Naive B cell (primary cell): ENCODE results near the gene TM7SF2. TPM values are rescaled to one million over a fixed set of nuclear protein-coding genes. Genes with fewer than 3 reads are reported as not detected.

Experiments
- ATAC-seq, 2 donors: fragments of 150-1000 bp; cut with Tn5 transposase; 2 replicates each; pipeline ENCODE4 v1.10.0; 2021; ENCODE audit warnings: low read depth in 2 of 2, mild to moderate bottlenecking in 2 of 2, moderate library complexity in 2 of 2
- DNase-seq: peaks from one replicate; pipeline ENCODE4 v3.0.0; 2022
- H3K27ac Mint-ChIP-seq, 6 donors: one replicate each; pipeline ENCODE4 v1.8.0; 2020 to 2022; ENCODE audit warnings: mild to moderate bottlenecking in 6 of 6, mixed read lengths in 6 of 6, moderate library complexity in 5 of 6, inconsistent platforms in 2 of 6
- H3K27me3 Mint-ChIP-seq, 3 donors: one replicate each; pipeline ENCODE4 v1.8.0; 2021 to 2022; ENCODE audit warnings: mixed read lengths in 3 of 3, mild to moderate bottlenecking in 1 of 3
- H3K36me3 Mint-ChIP-seq, 2 donors: one replicate each; pipeline ENCODE4 v1.8.0; 2020 to 2022; ENCODE audit warnings: mixed read lengths in 2 of 2, inconsistent platforms in 1 of 2, mild to moderate bottlenecking in 1 of 2
- H3K4me1 Mint-ChIP-seq, 3 donors: one replicate each; pipeline ENCODE4 v1.8.0; 2020 to 2022; ENCODE audit warnings: mixed read lengths in 3 of 3, inconsistent platforms in 1 of 3, mild to moderate bottlenecking in 1 of 3, moderate library complexity in 1 of 3
- H3K4me3 Mint-ChIP-seq, 8 donors: one replicate each; pipeline ENCODE4 v1.8.0; 2020 to 2022; ENCODE audit warnings: mild to moderate bottlenecking in 8 of 8, mixed read lengths in 8 of 8, moderate library complexity in 8 of 8, inconsistent platforms in 2 of 8
- H3K9me3 Mint-ChIP-seq, 7 donors: one replicate each; pipeline ENCODE4 v1.8.0; 2020 to 2022; ENCODE audit warnings: mixed read lengths in 7 of 7, mild to moderate bottlenecking in 5 of 7, inconsistent platforms in 2 of 7, moderate library complexity in 1 of 7
- polyA plus RNA-seq, 6 donors: library from polyadenylated mRNA; unstranded; fragments of 300-500 nt; fragmentation: Illumina TruSeq; gene quantifications; one replicate each; pipeline ENCODE4 v1.2.3, GENCODE V29; 2021; ENCODE audit warnings: low read depth in 6 of 6

Gene TM7SF2
- 10 to 100 TPM; 11.6 to 18.4 (median 15.0) TPM for polyA plus RNA-seq

GRCh38 chr11:65111744-65112545 lies at the start of gene TM7SF2:
TM7SF2 (plus strand) TSS chr11:65111872; CDS start chr11:65112016, 144 bp downstream.
- Mint-ChIP-seq H3K4me1 (peaks cover 30 to 53% (median 32%) of the 10 kb centered on the region in 3 donors), H3K9me3 (no peaks in the 10 kb centered on the region), H3K36me3 (no peaks in the 10 kb centered on the region), H3K4me3 (peak within 1 kb of the TSS; percentile 90 to 100 (median 94)), H3K27ac (peak within 1 kb of the TSS; percentile 86 to 99 (median 90)), H3K27me3 (no peaks in the 10 kb centered on the region)
- DNase-seq (peak; percentile 93), ATAC-seq (peak; percentile 68 to 73)

DNA sequence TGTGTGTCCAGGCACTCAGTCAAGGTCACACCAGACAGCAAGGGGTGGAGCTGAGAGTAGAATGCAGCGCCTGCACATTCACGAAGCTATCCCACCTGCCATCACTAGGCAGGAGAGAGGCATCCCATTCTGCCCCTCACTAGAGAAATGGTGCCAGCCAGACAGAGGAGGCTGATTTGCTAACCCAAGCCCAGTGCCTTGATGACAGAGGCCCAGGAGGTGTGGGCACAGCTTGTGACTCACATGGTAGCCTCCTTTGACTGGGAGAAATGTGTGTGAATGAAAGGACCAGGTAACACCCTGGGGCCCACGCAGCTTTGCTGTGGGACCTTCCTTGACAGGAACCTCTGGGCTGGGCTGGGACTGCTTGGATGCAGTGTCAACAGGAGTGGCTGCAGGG lies 48.1 kb upstream of the TM7SF2 start:
- Mint-ChIP-seq H3K36me3 (no peaks in the 10 kb centered on the region), H3K9me3 (no peaks in the 10 kb centered on the region)
- no peak for ATAC-seq

DNA sequence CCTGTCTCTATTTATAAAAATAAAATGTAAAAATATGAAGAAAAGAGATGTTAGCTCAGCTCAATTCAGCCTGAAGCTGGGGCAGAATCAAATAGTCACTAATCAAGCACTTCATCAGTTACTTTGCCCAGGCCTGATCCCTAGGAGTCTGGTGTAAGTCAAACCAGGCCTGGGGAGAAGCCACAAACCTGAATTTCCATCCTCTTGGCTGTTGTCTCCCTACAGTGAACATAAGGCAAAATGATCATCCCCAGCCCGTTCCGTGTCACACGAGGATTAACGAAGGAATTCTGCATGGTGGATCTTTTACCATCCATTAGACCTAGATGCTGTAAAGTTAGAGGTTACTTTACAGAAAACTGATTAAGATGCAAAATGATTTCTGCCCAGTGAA lies 46.8 kb upstream of the TM7SF2 start:
- no peak for DNase-seq
- Mint-ChIP-seq H3K27me3 (peaks cover 0 to 6% (median 0%) of the 10 kb centered on the region in 3 donors), H3K27ac (no peak overlapping the region), H3K4me1 (peaks cover 5 to 21% (median 6%) of the 10 kb centered on the region in 3 donors), H3K9me3 (no peaks in the 10 kb centered on the region), H3K36me3 (no peaks in the 10 kb centered on the region), H3K4me3 (no peak overlapping the region)
- no peak for ATAC-seq

More for the DNA sequence above, 48.1 kb upstream of the TM7SF2 start:
- peaks cover 5 to 19% (median 6%) of the 10 kb centered on the region in 3 donors for H3K4me1 Mint-ChIP-seq
- H3K27ac Mint-ChIP-seq: no peak overlapping the region
- no peak for DNase-seq
- H3K4me3 Mint-ChIP-seq: no peak overlapping the region
- H3K27me3 Mint-ChIP-seq: peaks cover 0 to 12% (median 0%) of the 10 kb centered on the region in 3 donors

- Mint-ChIP-seq H3K4me3 (no peak overlapping the region), H3K27ac (no peak overlapping the region), H3K27me3 (peaks cover 0 to 6% (median 0%) of the 10 kb centered on the region in 3 donors), H3K9me3 (no peaks in the 10 kb centered on the region), H3K36me3 (no peaks in the 10 kb centered on the region), H3K4me1 (peaks cover 5 to 18% (median 6%) of the 10 kb centered on the region in 3 donors)
- DNase-seq (no peak), ATAC-seq (no peak)
These were observed 45.8 kb upstream of the TM7SF2 start for GRCh38 chr11:65065851-65066250.

DNA sequence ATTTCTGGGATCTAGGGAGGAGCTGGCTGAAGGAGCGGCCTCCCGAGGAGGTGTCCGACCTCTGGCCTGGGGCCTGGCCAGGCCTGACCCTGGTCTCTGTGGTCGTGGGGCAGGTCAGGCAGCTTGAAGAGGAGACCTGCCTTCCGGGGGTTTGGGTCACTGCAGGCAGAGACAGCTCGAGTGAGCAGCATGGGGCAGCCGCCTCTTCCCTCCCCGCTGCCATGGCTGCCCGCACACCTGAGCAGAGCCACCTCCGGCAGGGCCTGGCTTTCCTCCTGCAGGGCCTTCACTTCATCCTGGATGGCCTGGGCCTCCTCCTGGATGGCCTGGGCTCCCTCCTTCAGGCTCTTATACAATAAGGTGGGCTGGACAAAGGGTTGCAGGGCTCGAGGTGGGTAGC lies 45.4 kb upstream of the TM7SF2 start:
- Mint-ChIP-seq H3K27ac (no peak overlapping the region), H3K4me1 (peaks cover 5 to 13% (median 6%) of the 10 kb centered on the region in 3 donors), H3K27me3 (peaks cover 0 to 6% (median 0%) of the 10 kb centered on the region in 3 donors), H3K9me3 (no peaks in the 10 kb centered on the region), H3K36me3 (no peaks in the 10 kb centered on the region), H3K4me3 (no peak overlapping the region)
- no peak for DNase-seq
- ATAC-seq: no peak

DNA sequence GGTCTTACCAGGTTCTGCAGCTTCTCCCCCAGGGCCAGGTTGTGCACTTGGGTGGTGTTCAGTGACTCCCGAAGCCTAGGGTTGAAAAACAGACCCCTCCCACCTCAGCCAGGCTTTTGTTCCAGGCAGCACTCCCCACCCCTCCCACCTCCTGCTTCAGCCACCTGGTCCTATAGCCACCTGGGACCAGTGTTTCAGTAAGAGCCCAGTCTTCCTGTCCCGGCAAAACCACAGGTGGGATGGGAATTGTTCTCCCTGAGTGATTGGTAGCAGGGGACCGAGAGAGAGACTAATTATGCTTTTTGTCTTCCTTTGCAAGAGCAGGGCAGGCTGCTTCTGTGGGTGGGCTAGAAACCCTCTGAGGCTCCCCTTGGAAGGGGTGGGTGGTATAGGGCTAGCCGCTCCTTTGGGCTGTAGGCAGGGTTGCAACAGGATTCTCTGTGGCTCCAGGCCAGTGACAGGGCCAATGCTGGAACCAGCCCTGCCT lies 44.8 kb upstream of the TM7SF2 start:
- Mint-ChIP-seq H3K27me3 (peaks cover 0 to 6% (median 0%) of the 10 kb centered on the region in 3 donors), H3K27ac (no peak overlapping the region)
- DNase-seq: no peak

DNA sequence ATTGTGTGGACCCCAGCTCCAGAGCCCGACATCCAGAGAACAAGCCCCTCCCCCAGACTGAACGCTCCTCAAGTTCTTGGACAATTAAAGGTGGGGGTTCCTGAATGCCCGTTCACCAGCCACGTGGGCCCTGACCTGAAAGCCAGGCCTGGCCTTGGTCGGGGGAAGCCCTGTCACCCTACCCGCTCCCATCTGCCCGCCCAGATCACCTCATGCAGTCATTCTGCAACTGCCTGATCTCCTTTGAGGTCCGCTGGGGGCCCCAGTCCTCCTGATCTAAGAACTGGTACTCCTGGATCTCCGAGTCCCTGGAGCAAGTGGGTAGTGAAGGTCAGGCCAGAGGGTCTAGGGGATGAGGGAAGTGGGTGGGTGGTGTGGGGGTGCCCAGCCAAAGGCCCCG lies 44.2 kb upstream of the TM7SF2 start:
- peak overlapping the region in 1 of 8 donors; percentile 15 for H3K4me3 Mint-ChIP-seq
- ATAC-seq (no peak), DNase-seq (no peak)
- peaks cover 0 to 6% (median 0%) of the 10 kb centered on the region in 3 donors for H3K27me3 Mint-ChIP-seq
- H3K9me3 Mint-ChIP-seq: no peaks in the 10 kb centered on the region
- no peak overlapping the region for H3K27ac Mint-ChIP-seq
- peaks cover under 1 to 5% (median 3%) of the 10 kb centered on the region in 3 donors for H3K4me1 Mint-ChIP-seq
- no peaks in the 10 kb centered on the region for H3K36me3 Mint-ChIP-seq

More for the DNA sequence above, 44.8 kb upstream of the TM7SF2 start:
- H3K9me3 Mint-ChIP-seq: no peaks in the 10 kb centered on the region
- no peaks in the 10 kb centered on the region for H3K36me3 Mint-ChIP-seq
- ATAC-seq: no peak
- no peak overlapping the region for H3K4me3 Mint-ChIP-seq
- peaks cover 5 to 9% (median 6%) of the 10 kb centered on the region in 3 donors for H3K4me1 Mint-ChIP-seq

DNA sequence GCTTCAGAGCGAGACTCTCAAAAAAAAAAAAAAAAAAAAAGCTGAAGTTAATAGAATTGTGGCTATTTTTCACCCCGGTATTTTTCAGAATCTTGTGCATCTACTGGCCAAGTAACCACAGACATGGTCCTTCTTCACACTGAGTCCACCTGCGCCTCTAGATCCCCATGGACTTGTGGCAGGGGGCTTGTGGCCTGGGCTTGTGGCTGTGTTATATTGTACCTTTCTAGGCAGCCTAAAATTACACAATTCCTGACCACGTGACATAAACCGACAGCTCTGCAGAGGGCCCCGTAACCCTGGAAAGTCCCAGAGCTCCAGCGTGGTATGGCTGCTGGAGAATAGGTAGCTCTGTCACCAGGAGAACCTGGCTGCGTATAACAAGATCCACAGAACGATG lies 42.5 kb upstream of the TM7SF2 start:
- Mint-ChIP-seq H3K27ac (no peak overlapping the region), H3K4me1 (peaks cover 0 to 1% (median 0%) of the 10 kb centered on the region in 3 donors), H3K4me3 (no peak overlapping the region), H3K36me3 (no peaks in the 10 kb centered on the region), H3K9me3 (no peaks in the 10 kb centered on the region), H3K27me3 (no peaks in the 10 kb centered on the region)
- ATAC-seq (no peak), DNase-seq (no peak)

GRCh38 chr11:65071907-65072630 lies 39.6 kb upstream of the TM7SF2 start:
- Mint-ChIP-seq H3K4me1 (peaks cover 0 to 1% (median 0%) of the 10 kb centered on the region in 3 donors), H3K27ac (peak overlapping the region in 1 of 6 donors; percentile 78), H3K4me3 (no peak overlapping the region), H3K27me3 (no peaks in the 10 kb centered on the region), H3K9me3 (no peaks in the 10 kb centered on the region), H3K36me3 (no peaks in the 10 kb centered on the region)
- DNase-seq (no peak), ATAC-seq (peak in 1 of 2 donors; percentile 30)

DNA sequence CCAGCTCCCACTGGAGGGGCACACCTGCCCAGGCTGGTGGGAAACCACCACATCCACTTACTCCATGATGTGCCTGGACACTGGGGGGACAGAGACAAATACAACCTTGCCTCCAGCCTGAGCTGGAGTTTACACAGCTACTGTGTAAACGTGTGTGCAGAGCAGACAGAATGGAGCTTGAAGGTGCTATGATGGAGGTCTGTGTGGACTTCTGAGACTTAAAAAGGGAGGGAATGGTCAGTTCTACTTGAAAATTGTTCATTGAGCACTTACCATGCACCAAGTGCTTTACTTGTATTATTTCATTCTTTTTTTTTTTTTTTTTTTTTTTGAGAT lies 39.1 kb upstream of the TM7SF2 start:
- H3K36me3 Mint-ChIP-seq: no peaks in the 10 kb centered on the region
- no peaks in the 10 kb centered on the region for H3K27me3 Mint-ChIP-seq
- no peak overlapping the region for H3K27ac Mint-ChIP-seq
- H3K9me3 Mint-ChIP-seq: no peaks in the 10 kb centered on the region
- peaks cover 0 to 1% (median 0%) of the 10 kb centered on the region in 3 donors for H3K4me1 Mint-ChIP-seq
- DNase-seq (no peak), ATAC-seq (no peak)
- H3K4me3 Mint-ChIP-seq: no peak overlapping the region

GRCh38 chr11:65077451-65077850 lies 34.2 kb upstream of the TM7SF2 start:
- Mint-ChIP-seq H3K36me3 (no peaks in the 10 kb centered on the region), H3K4me3 (no peak overlapping the region), H3K9me3 (no peaks in the 10 kb centered on the region), H3K4me1 (peaks cover 5 to 16% (median 7%) of the 10 kb centered on the region in 3 donors), H3K27me3 (no peaks in the 10 kb centered on the region), H3K27ac (peak overlapping the region in 1 of 6 donors; percentile 10)
- DNase-seq: no peak
- no peak for ATAC-seq

DNA sequence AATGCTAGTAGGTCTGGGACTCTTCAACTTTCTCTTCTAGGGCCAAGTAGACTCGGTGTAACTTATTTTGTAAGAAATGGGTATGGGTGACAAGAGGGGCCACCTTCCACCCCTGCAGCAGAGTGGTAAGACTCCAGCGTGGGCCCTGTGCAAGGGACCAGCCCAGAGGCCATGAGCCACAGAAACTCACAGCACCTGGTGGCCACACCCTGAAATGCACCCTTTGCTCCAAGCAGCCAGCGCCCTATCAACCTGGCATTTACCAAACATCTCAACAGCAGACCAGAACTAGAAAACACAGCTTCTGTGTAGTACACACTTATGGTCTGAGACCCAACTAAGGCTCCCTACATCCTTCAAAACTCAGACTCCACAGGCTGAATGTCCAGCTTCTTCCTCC lies 33.5 kb upstream of the TM7SF2 start:
- DNase-seq (peak; percentile 54), ATAC-seq (peak; percentile 84 to 96)
- H3K27me3 Mint-ChIP-seq: no peaks in the 10 kb centered on the region
- peak overlapping the region in 1 of 8 donors; percentile 41 for H3K4me3 Mint-ChIP-seq
- H3K27ac Mint-ChIP-seq: peak overlapping the region in 3 of 6 donors; percentile 9 to 66 (median 45)
- no peaks in the 10 kb centered on the region for H3K9me3 Mint-ChIP-seq
- H3K36me3 Mint-ChIP-seq: no peaks in the 10 kb centered on the region
- H3K4me1 Mint-ChIP-seq: peaks cover 9 to 17% (median 10%) of the 10 kb centered on the region in 3 donors

DNA sequence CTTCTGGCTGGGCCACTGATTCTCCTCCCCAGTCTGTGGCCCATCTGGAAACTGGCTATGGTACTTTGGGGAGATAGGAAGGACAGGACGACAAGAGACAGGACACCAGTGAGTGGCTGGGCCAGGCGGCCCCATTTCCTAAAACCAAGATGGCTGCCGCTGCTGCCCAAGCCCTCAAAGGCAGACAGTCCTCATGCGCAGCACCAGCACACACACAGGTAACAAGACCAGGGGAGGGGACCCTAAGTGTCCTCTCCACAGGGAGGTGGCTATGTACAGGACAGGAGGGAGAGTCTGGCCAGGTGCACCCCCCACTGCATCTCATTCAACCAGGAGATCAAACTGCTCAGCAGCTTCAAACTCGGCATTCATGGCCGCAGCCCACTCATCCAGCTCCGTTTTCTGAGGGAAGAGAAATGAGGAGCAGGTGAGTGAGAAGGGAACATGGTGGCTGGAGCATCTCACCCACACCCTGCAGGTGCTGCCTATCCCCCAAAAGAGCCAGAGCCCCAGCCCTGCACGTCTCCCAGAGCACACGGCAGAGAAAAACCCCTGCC lies 32.8 kb upstream of the TM7SF2 start:
- H3K27me3 Mint-ChIP-seq: no peaks in the 10 kb centered on the region
- ATAC-seq (no peak), DNase-seq (no peak)
- no peaks in the 10 kb centered on the region for H3K36me3 Mint-ChIP-seq
- H3K4me3 Mint-ChIP-seq: peak overlapping the region in 1 of 8 donors; percentile 29
- peak overlapping the region in 3 of 6 donors; percentile 16 to 66 (median 45) for H3K27ac Mint-ChIP-seq
- peaks cover 16 to 24% (median 17%) of the 10 kb centered on the region in 3 donors for H3K4me1 Mint-ChIP-seq
- no peaks in the 10 kb centered on the region for H3K9me3 Mint-ChIP-seq
